Heart right ventricle (tissue), 16 donors: ENCODE results near the gene WDR31. TPM values are rescaled to one million over a fixed set of nuclear protein-coding genes. Genes with fewer than 3 reads are reported as not detected.
A peak's percentile ranks its signal among the peaks of the same experiment; 100 is the strongest.

Experiments
- ATAC-seq, 8 donors: fragments of 200-7000 bp; cut with Tn5 transposase; one replicate each; pipeline ENCODE4 v1.9.1; 2020; ENCODE audit warnings: mild to moderate bottlenecking in 8 of 8, moderate library complexity in 8 of 8, moderate number of reproducible peaks in 1 of 8
- DNase-seq, 2 donors: peaks; one replicate each; pipeline ENCODE4 v3.0.0-alpha.2; 2020
- H3K27ac ChIP-seq, 10 donors: fragments of 200-600 bp; sonication (generic) in 2 of 10; one replicate each; pipeline versions ENCODE4 v1.5.0 to v1.8.0; 2020 to 2022; ENCODE audit warnings: mild to moderate bottlenecking in 3 of 10
- H3K27me3 ChIP-seq, 7 donors: fragments of 200-600 bp; one replicate each; pipeline ENCODE4 v1.8.0; 2021 to 2022; ENCODE audit warnings: mild to moderate bottlenecking in 2 of 7
- H3K36me3 ChIP-seq, 9 donors: fragments of 200-600 bp; sonication (generic) in 1 of 9; one replicate each; pipeline versions ENCODE4 v1.5.0 to v1.8.0; 2020 to 2022; ENCODE audit warnings: mild to moderate bottlenecking in 2 of 9
- H3K4me1 ChIP-seq, 9 donors: fragments of 200-600 bp; sonication (generic) in 1 of 9; one replicate each; pipeline versions ENCODE4 v1.5.0 to v1.8.0; 2020 to 2022; ENCODE audit warnings: mild to moderate bottlenecking in 4 of 9
- H3K4me3 ChIP-seq, 10 donors: fragments of 200-600 bp; sonication (generic) in 2 of 10; one replicate each; pipeline versions ENCODE4 v1.5.0 to v1.8.0; 2020 to 2022; ENCODE audit warnings: mild to moderate bottlenecking in 7 of 10, moderate library complexity in 2 of 10
- H3K9me3 ChIP-seq, 11 donors: fragments of 200-600 bp in 10 of 11; sonication (generic) in 2 of 11; one replicate each; pipeline versions ENCODE4 v1.5.0 to v1.8.0; 2013 to 2022; ENCODE audit warnings: mild to moderate bottlenecking in 2 of 11, control low read depth in 1 of 11, moderate library complexity in 1 of 11
- CTCF ChIP-seq, 9 donors: fragments of 200-600 bp; sonication (generic) in 2 of 9; IDR thresholded peaks; one replicate each; pipeline versions ENCODE4 v1.5.0 to v1.8.0; 2021 to 2022; ENCODE audit warnings: antibody characterized with exemption in 9 of 9, mild to moderate bottlenecking in 5 of 9, moderate library complexity in 1 of 9
- WGBS, 2 donors: extraction: QIAGEN DNeasy Blood & Tissue Kit; methylation state at CpG; one replicate each; pipeline ENCODE4 v1.1.7; 2013; ENCODE audit warnings: inconsistent platforms in 1 of 2; 5-methylcytosine and 5-hydroxymethylcytosine counted together
- intact Hi-C, 10 donors: fragments of 100-400 bp; cut with DNase I; formaldehyde crosslinking; loops; one replicate each; pipeline versions ENCODE4 v1.11.1 to v1.14.2; 2022
- polyA plus RNA-seq, 2 donors: library from polyadenylated mRNA; stranded (reverse); fragments of 200-250 nt; gene quantifications; one replicate each; pipeline ENCODE4 v1.2.3, GENCODE V29; 2013
- total RNA-seq, 10 donors: library from RNA; stranded (reverse); fragmentation: NEBNext Ultra II Directional in 3 of 10; extraction: Animal tissue kit (Norgen Biotek cat#: 25700) in 3 of 10; gene quantifications; one replicate each; pipeline versions ENCODE4 v1.2.1 to v1.2.4, GENCODE V29; 2021 to 2023
- donor health status: Arrhythmogenic right ventricular cardiomyopathy.
- donor health status: ischemic (EF 13 %, LVEDD 7.1; RV severe dilation, severe dysfunction).
- donor health status: healthy with polysubstance abuse.
- donor health status: DM: no; HTN: yes; CAD: no.
- donor health status: DM: no; HTN: no; CAD: no.
- donor health status: ischemic (EF 25% LVEDD 6.9; RV normal size, moderate dysfunction).
- donor health status: ischemic (EF 25% LVEDD 5.7; RV mildly dilated, moderate dysfunction).
- donor health status: healthy.
- donor health status: DM: yes; HTN: yes; CAD: no.
- donor health status: Ischemic cardiomyopathy.
- donor health status: ischemic (EF 35%, LVEDD 5.7; RV mildly dilated, moderate dysfunction).
- donor health status: nonischemic (EF 11% LVEDD 7.7; RV severe dilation, severe dysfunction).
- donor health status: DM: yes; HTN: yes; CAD: no.
- donor health status: PGD.
- donor health status: ischemic (EF 29% LVEDD 5.4; RV normal size, mild dysfunction).
- donor health status: nonischemic (EF 23%, LVEDD 6.1; RV moderate dilation, normal function).

The WDR31 gene
- total and polyA plus RNA-seq, 12 donors = 3.4 to 29.0 (median 18.1) TPM

GRCh38 chr9:113278840-113279239 is 61.2 kb downstream of the WDR31 start:
- Histone ChIP-seq H3K4me1 (peaks cover 5 to 32% (median 19%) of the 10 kb centered on the region in 9 donors), H3K36me3 (peaks cover 0 to 74% (median 49%) of the 10 kb centered on the region in 9 donors), H3K27ac (no peak overlapping the region), H3K9me3 (no peaks in the 10 kb centered on the region), H3K4me3 (no peak overlapping the region), H3K27me3 (no peaks in the 10 kb centered on the region)
- no peak for ATAC-seq
- intact Hi-C loops = loop anchor here in 9 of 10 donors (5.0 to 10.0 kb wide), 5 partner anchors 57 to 316 kb away; partner anchors contain the start of genes ALAD (in 6 of the 9), FKBP15 (in 1 of the 9) and SLC31A1 (in 1 of the 9)
- no peak for TF ChIP-seq CTCF (IDR thresholded peaks at IDR 0.05)
- no peak for DNase-seq
- 89 to 93% methylated on average over 4 of the region's 4 CpGs for WGBS, 2 donors

DNA sequence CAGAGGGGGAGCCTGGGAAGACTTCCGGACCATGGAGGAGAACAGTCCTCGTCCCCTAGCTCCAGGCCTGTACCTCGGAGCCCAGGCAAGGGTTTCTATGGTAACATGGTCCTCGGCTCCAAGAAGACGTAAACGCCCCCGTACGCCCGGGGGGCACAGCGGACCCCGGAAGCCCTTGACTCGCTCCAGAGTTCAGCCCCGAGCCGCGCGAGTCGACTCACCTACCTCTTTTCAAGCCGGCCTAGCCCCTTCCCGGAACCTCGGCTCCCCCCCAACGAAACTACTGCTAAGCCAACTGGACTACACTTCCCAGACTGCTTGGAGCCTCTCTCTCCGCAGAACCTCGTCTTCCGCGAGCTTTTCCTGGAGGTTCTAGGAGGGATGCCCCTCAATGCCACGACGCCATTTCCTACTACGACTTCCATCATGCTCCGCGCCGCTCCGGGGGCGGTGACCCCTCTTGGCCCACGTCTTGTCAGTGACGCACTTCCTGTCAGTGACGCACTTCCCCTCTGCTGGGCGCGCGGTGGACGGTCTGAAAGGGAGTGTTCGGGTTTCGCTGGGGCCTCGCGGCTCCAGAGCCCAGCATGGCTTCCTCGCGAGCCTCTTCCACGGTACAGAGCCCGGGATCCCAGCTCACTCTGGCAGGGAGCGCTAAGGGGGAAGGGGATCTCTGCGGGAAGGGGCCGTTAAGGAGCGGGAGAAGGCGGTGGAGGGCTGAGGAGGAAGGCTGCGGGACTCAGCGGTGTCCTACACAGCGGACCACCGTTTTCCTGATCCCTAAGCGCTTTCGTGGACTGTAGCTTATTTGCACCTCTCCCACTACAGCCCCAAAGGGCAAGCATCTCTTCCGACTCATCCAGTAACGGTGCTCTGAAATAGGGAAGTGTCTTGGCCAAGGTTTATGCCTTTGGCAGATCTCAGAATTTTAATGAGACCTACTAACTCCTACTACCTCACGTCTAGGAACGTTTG is 64.6 kb downstream of the WDR31 start, which contains the start of the genes CDC26 and PRPF4:
Gene CDC26, minus strand, starts transcription at position 416 of the 975 bp plus-strand sequence. CDS start 3,065 bp downstream, outside the sequence.
Gene PRPF4, plus strand, starts transcription at position 502 of the 975 bp plus-strand sequence. Its CDS starts 86 bp downstream, at position 588.
- Histone ChIP-seq H3K27me3 (no peaks in the 10 kb centered on the region), H3K4me3 (peak within 1 kb of the TSS; percentile 36 to 89 (median 78)), H3K9me3 (no peaks in the 10 kb centered on the region), H3K27ac (peak within 1 kb of the TSS; percentile 63 to 95 (median 90)), H3K36me3 (peaks cover 0 to 71% (median 41%) of the 10 kb centered on the region in 9 donors), H3K4me1 (peaks cover 5 to 50% (median 23%) of the 10 kb centered on the region in 9 donors)
- intact Hi-C loops = loop anchor here in 9 of 10 donors (2.0 to 10.0 kb wide), 9 partner anchors 53 to 383 kb away; partner anchors contain the start of genes ALAD (in 7 of the 9), FKBP15 (in 3 of the 9) and SLC31A1 (in 3 of the 9)
- 0 to 1% methylated on average over 63 of the region's 63 CpGs for WGBS, 2 donors
- DNase-seq = peak; percentile 96 to 98
- ATAC-seq = peak; percentile 98 to 99 (median 98)
- no peak for TF ChIP-seq CTCF (IDR thresholded peaks at IDR 0.05)

GRCh38 chr9:113274474-113275156 is 65.5 kb downstream of the WDR31 start:
- TF ChIP-seq CTCF (IDR thresholded peaks at IDR 0.05) = peak; percentile 49 to 81 (median 67)
- H3K36me3 ChIP-seq = peaks cover 0 to 71% (median 41%) of the 10 kb centered on the region in 9 donors
- peak overlapping the region; percentile 36 to 89 (median 78) for H3K4me3 ChIP-seq
- peaks cover 5 to 50% (median 23%) of the 10 kb centered on the region in 9 donors for H3K4me1 ChIP-seq
- no peaks in the 10 kb centered on the region for H3K9me3 ChIP-seq
- intact Hi-C loops = loop anchor here in 9 of 10 donors (2.0 to 10.0 kb wide), 11 partner anchors 52 to 384 kb away; partner anchors contain the start of genes ALAD (in 7 of the 9), FKBP15 (in 3 of the 9) and SLC31A1 (in 3 of the 9)
- WGBS, 2 donors = 0 to 1% methylated on average over 15 of the region's 15 CpGs
- H3K27ac ChIP-seq = peak overlapping the region; percentile 63 to 95 (median 90)
- peak in 5 of 8 donors; percentile 25 to 69 (median 43) for ATAC-seq
- H3K27me3 ChIP-seq = no peaks in the 10 kb centered on the region
- DNase-seq = peak in 1 of 2 donors; percentile 36
